Head of caudate nucleus (tissue), 42 donors: ENCODE measurements around the gene ELAVL1.
"Not testable (repeated sequence)": the region's sequence is repeated elsewhere in the genome, so short reads cannot be mapped to it uniquely, and the experiment has no call there.

ENCODE experiments used
- DNase-seq, 42 donors: peaks; one replicate each; pipeline versions ENCODE4 v3.0.0 to v3.0.0-alpha.2; 2020 to 2021; ENCODE audit warnings: mixed read lengths in 7 of 42
- intact Hi-C: fragments of 100-400 bp; cut with DNase I; formaldehyde crosslinking; loops from one replicate; pipeline ENCODE4 v1.15.0; 2022

ELAVL1 gene

DNA sequence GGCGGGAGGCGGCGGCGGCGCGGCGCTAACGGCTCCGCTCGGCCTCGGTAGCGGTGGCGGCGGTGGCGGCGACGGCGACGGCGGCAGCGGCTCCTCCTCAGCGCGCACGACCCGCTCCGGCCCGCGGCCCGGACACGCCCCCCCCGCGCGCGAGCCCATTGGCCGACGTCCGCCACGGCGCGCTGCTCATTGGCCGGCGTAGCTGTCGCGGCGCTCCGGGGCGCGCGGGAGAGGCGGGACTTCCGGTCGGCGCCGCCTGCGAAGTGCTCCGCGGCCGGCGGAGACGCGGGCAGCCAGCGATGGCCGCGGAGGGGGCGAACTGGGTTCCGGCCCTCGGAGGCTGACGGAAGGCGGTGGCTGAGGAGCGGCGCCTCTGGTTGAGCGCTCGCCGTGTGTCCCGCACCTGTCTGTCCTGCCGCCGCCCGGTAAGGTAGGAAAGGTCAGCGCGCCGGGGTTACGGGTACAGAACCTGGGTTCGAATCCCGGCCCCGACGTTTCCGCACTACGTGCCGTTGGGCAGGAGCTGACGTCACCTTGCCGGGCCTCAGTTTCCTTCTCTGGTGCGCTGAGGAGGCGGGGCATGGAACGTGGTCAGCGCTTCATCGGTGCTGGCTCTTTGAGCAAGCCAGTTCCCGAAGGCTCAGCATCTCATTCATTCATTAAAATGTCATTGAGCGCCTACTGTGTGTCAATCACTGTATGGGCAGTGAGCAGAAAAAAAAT is at the start of gene ELAVL1:
TSS of gene ELAVL1 (minus strand) at position 108 of the 723 bp plus-strand sequence. CDS start 13,826 bp downstream, outside the sequence.
- intact Hi-C loops = no loop called here
- DNase-seq = peak; percentile 55 to 96 (median 89)

DNA sequence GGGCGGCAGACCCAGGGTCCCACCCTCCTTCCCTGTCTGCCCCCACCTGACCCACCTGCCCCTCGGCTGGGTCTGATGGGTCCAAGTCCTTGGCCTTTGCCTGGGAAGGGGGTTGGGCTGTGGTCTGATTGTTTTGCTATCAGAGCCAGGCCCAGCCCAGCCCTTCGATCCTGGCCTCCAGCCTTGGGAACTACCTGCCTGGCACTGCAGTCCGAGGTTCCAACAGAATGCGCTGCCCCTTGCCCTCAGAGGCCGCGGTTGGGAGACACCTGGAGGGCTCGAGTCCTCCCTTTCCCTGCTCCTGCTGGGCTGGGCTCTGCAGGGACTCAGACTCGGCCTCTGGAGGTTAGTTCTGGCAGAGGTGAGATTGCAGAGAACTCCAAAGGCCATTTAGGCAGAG is 48.7 kb upstream of the ELAVL1 start:
- no peak for DNase-seq
- intact Hi-C loops = no loop called here

DNA sequence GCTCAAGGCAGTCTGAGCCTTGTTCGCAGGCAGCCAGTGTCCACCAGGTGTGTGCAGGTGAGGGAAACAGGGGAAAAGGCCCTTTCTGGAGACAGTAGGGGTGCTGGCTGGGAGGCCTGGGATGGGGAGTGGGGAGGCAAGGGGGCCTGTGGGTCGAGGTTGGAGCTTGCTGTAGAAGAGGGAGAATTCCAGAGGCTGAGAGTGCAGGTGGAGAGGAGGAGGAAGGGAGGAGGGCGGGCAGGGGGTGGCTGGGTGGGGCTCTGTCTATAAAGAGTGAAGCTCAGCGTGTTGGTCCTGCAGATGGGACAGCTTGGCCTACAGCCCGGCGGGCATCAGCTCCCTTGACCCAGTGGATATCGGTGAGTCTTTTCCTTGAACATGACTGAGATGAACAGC is 47.0 kb upstream of the ELAVL1 start, which contains the start of gene CCL25:
TSS of gene CCL25 (plus strand) at position 297 of the 396 bp plus-strand sequence. CDS start 290 bp downstream, outside the sequence.
- intact Hi-C loops = no loop called here
- DNase-seq = no peak

DNA sequence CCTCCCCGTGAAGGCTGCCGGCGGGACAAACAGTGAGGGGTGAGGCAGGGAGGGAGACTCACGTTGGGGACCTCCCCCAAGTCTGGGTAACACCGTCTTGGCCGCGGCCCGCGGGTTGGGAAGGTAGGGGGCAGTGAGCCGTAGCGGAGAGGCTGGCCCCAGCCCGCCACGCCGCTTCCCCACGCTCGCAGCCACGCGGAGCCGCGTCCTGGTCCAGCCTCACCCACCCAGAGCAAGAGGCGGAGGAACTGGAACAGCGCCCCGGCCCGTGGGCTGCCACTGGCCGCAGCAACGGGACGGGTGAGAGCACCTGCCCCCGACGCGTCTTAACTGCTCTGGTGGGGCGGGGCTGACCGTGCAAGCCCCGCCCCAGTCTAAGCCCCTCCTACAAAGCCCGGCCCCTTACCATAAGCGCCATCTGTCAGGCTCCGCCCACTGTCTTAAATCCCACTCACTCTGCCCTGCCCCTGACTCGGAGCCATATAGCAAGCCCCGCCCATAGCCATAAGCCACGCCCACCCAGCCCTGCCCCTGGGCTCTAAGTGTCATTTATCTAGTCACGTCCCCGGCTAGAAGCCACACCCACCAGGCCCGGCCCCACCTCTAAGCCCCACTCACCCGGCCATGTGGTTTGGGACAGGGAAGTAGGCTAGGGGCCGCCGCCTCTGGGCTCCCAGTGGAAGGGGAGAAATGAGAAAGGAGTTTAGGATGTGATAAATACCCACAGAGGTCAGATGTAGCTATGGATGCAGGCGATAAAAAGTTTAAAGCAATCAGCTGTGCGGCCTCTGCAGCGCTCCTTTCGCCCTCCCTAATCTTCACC is 45.0 kb upstream of the ELAVL1 start:
- peak; percentile 40 to 91 (median 72) for DNase-seq
- intact Hi-C loops = no loop called here

DNA sequence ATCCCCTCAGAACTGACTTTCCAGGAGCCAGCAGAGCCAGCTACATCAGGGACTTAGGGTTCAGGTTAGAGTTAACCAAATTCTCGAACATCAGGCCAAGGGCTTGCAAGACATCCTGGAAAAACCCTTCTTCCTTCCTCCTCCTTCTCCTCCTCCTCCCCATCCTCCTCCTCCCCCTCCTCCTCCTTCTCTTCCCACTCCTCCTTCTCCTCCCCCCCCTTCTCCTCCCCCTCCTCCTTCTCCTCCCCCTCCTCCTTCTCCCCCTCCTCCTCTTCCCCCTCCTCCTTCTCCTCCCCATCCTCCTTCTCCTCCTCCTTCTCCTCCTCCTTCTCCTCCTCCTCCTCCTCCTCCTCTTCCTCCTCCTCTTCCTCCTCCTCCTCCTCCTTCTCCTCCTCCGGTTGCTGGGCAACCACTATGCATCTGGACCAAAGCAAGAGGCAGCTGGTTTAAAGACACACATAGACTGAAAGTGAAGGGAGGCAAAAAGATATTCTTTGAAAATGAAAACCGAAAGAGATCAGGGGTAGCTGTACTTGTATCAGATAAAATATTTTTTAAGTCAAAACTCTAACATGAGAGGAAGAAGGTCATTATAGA is 41.2 kb upstream of the ELAVL1 start:
- intact Hi-C loops = no loop called here

DNA sequence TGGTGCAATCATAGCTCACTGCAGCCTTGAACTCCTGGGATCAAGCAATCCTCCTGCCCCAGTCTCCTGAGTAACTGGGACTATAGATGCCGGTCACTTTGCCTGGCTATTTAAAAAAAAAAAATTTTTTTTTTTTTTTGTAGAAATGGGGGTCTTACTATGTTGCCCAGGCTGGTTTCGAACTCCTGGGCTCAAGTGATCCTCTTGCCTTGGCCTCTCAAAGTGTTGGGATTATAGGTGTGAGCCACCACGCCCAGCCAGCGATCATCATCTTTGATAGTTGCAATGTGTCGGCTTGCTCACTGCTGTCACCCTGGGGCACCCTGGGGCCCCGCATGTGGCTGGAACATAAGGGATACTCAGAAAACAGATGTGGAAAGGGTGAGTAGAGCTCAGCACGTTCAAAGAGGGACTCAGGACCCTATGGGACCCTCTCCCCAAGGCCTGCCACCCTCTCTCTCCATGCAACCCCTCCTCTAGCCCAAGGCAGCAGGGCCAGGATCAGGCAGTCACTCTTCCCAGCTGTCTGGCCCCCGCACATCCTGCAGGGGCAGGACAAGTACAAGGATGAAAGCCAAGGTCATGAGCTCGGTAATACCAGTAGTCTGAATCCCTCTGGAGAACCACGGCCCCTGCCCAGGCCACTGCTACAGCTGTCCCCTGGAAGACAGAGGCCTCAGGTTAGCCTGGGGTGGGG is 40.6 kb upstream of the ELAVL1 start:
- intact Hi-C loops = no loop called here

More for the DNA sequence above, 41.2 kb upstream of the ELAVL1 start:
- no peak for DNase-seq

DNA sequence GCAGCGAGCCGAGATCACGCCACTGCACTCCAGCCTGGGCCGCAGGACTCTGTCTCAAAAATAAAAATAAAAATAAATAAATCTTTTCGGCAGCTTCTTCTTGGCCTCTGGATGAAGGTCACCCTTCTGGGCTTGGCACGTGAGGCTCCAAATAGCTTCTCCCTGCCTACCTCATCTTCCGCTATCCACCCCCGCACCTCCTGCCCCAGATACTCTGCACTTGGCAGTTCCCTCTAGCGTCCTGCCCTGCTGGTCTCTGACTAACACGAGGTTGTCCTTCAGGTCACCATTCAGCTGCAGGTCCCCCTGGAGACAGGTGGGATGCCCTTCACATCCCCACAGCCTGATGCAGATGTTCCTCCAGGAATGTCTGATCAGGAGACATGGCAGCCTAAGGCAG is 38.6 kb upstream of the ELAVL1 start:
- no peak for DNase-seq
- intact Hi-C loops = no loop called here

More for the DNA sequence above, 40.6 kb upstream of the ELAVL1 start:
- no peak for DNase-seq

DNA sequence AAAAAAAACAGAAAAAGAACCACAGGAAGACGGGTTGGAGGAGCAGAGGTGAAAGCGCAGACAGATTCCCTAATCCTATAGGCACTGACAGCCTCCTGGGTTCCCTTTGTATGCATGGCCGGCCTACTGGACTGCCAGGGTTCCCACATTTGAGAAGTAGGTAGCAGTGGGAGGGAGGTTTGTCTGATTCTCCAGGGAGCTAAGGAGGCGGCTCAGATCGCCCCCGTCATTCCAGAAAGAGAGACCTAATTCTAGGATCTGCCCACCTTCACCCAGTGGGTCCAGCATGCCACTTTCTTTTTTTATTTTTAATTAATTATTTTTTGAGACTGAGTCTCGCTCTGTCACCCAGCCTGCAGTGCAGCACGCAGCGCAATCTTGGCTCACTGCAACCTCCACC is 37.5 kb upstream of the ELAVL1 start:
- DNase-seq = peak in 1 of 42 donors; percentile 14

DNA sequence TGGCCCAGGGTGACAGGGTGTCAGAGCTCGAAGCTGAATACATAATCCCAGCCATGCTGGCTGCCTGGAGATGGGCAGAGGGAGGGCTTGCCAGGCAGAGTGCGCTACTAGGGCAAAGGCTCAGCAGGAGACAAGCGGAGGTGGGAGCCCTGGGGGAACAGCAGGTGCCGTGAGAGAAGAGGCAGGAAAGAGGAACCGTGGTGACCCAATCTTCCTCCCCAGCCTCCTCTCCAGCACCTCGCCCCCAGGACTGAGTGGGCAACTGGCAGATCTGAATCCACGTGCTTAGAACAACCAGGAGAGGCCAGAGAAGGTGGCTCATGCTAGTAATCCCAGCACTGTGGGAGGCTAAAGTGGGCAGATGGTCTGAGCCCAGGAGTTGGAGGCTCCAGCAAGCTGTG is 36.1 kb upstream of the ELAVL1 start:
- intact Hi-C loops = no loop called here
- no peak for DNase-seq

More for the DNA sequence above, 37.5 kb upstream of the ELAVL1 start:
- intact Hi-C loops = no loop called here

DNA sequence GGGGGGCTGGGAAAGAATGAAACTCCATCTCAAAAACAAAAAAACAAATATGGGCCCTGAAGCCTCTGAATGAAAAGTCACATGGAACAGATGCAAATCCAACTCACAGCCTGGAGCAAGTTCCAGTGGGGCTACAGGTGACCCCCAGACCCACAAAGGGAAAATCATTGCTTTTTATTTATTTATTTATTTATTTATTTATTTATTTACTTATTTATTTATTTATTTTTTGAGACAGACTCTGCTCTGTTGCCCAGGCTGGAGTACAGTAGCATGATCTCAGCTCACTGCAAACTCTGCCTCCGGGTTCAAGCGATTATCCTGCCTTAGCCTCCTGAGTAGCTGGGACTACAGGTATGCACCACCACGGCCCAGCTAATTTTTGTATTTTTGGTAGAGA is 33.8 kb upstream of the ELAVL1 start:
- no peak for DNase-seq
- intact Hi-C loops = no loop called here

DNA sequence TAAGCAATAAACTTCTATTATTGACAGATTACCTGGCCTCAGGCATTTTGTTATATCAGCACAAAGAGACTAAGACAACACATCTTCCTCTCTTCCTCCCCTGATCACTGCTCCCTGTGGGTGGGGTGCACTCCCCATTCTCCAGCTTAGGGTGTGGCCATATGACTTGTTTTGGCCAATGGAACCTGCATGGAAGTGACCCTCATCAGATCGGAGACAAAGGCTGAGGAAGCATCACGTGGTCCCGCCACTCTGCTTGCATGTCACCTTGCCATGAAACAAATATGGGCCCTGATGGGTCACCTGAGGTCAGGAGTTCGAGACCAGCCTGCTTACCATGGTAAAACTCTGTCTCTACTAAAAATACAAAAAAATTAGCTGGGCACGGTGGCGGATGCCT is 33.4 kb upstream of the ELAVL1 start:
- no peak for DNase-seq
- intact Hi-C loops = no loop called here

DNA sequence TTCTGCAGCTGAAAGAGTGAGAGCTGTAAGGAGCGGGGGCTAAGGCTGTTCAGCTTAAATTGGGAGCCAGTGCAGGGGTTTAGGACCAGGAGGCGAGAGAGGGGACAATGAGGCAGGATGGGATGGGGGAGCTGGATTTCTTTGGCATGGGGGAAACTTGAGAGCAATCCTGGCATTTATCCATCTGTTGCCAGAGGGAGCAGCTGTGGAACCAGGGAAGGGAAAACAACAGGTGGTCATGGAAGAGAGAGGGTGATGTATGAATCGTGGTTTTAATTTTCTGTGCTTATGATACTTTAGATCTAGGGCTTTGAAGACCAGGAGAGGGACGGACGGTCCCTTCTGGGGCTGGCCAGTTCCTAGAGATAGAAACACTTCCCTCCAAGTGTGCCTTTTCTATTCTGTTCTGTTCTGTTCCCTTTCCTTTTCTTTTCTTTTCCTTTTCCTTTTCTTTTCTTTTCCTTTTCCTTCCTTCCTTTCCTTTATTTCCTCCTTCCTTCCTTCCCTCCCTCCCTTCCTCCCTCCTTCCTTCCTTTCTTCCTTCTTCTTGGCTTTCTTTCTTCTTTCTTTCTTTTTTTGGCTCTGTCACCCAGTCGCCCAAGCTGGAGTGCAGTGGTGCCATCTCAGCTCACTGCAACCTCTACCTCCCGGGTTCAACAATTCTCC is 31.1 kb upstream of the ELAVL1 start:
- DNase-seq = no peak
- intact Hi-C loops = no loop called here

DNA sequence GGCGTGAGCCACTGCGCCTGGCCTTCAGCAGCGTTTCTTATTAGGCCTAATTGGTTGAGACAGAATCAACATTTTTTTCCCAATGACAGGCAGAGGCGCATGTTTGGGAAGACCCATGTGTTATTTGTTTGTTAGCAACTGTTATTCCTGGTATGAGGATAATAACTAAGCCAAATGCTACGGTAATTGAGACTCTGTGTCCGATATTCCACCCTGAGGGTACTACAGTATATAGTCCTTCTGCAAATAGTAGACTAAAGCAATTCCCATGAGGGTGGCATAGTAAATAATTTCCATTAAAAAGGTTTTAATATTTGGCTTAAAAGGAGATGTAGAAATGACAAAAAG is 28.7 kb upstream of the ELAVL1 start:
- DNase-seq = no peak
- intact Hi-C loops = no loop called here

DNA sequence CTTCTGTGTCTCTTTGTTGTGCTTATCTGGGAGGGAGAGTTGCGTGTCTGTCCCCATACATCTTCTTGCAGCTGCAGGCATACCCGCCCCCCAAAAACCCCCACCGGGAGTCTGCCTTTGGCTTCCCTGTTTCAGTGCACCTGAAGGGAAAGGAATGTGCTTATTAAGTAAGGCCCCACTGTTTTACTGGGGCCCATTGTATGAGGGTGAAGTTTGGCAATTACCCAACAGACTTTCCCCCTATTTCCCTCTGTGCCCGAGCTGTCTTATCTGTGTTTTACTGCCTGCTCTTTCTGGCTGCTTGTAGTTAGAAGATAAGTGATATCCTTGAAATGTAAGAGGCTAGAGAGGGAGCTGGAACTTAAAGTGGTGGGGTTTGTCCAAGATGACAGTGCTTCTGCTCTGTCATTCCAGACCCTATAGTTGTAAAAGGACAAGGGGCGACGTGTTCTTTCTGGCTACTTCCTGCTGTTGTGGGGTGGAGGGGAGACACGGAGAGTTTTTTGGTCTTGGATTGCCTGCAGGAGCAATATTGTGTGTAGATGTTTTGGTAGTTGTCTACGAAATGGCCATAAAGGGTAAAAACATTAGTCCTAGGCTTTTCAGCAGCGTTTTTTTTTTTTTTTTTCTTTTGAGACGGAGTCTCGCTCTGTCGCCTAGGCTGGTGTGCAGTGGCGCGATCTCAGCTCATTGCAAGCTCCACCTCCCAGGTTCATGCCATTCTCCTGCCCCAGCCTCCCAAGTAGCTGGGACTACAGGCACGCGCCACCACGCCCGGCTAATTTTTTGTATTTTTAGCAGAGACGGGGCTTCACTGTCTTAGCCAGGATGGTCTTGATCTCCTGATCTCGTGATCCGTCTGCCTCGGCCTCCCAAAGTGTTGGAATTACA is 28.1 kb upstream of the ELAVL1 start:
- DNase-seq, intact Hi-C loops: not testable (repeated sequence)

DNA sequence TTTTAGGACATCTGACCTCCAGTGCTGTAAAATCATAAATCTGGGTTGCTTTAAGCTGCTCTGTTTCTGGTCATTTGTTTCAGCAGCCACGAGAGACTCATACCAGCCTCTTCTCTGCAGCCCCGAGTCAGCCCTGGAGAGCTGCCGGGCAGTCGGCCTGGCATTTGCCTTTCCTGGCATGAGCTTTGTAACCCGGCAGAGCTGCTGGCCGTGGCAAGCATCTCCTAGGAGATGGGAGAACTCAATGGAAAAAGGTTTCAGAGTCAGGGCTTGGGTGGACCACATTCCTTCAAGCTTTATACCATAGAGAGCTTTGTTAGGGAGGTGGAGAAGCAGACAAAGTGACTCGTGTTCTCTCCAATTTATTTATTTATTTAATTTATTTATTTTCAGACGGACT is 25.5 kb upstream of the ELAVL1 start:
- peak in 3 of 42 donors; percentile 21 to 46 (median 32) for DNase-seq

DNA sequence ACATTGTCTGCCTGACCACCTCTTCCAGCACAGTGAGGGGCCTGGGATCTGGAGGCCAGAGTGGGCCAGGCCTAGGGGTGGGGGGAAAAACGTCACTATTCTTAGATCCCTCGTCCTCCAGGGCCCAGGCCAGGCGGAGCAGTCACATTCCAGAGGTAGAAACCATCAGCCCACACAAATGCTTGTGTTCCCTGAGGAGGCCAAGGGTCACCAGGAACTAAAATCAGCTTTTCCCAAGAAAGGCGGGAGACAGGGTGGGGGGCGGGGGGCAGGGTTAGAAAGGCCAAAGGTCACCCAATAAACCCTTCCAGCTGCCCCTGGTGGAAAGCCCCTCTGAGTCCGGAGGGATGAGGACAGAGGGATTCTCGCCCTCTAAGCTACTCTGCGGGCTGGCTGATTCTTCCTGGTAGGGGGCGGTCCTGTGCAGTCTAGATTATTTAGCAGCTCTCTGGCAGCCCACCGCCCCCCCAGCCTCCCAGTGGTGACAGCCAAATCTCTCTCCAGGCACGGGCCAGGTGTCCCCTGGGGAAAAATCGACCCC is 23.6 kb upstream of the ELAVL1 start:
- no peak for DNase-seq
- intact Hi-C loops = no loop called here

More for the DNA sequence above, 25.5 kb upstream of the ELAVL1 start:
- intact Hi-C loops = no loop called here

DNA sequence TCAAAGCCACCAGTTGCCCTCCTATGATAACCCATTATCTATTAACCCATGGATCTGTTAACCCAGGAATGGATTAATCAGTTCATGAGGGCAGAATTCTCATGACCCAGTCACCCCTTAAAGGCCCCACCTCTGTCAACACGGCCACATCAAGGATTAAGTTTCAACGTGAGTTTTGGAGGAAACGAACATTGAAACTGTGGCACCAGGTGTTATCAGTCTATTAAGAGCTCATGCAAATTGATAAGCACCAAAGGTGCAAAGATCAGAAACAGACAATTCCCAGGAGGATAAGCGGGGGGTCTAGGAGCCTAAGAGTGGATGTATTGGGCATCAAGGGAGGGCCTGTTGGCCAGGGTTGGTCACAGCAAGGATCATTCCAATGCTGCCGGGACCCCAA is 19.9 kb upstream of the ELAVL1 start:
- intact Hi-C loops = no loop called here

DNA sequence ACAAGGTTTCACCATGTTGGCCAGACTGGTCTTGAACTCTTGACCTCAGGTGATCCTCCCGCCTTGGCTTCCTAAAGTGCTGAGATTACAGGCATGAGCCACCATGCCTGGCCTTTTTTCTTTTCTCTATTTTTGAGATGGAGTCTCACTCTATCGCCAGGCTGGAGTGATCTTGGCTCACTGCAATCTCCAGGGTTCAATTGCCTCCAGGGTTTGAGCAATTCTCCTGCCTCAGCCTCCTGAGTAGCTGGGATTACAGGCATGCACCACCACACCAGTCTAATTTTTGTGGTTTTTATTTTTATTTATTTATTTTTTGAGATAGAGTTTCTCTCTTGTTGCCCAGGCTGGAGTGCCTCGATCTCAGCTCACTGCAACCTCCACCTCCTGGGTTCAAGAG is 18.8 kb upstream of the ELAVL1 start:
- intact Hi-C loops, DNase-seq: not testable (repeated sequence)

More for the DNA sequence above, 19.9 kb upstream of the ELAVL1 start:
- DNase-seq = no peak
